ENCODE data around the gene ZNF777. TPM values are rescaled to one million over a fixed set of nuclear protein-coding genes. Genes with fewer than 3 reads are reported as not detected.

ZNF777 gene
- total and polyA plus RNA-seq, 2 donors from 2014 or later, result 8.2 to 12.9 TPM

DNA sequence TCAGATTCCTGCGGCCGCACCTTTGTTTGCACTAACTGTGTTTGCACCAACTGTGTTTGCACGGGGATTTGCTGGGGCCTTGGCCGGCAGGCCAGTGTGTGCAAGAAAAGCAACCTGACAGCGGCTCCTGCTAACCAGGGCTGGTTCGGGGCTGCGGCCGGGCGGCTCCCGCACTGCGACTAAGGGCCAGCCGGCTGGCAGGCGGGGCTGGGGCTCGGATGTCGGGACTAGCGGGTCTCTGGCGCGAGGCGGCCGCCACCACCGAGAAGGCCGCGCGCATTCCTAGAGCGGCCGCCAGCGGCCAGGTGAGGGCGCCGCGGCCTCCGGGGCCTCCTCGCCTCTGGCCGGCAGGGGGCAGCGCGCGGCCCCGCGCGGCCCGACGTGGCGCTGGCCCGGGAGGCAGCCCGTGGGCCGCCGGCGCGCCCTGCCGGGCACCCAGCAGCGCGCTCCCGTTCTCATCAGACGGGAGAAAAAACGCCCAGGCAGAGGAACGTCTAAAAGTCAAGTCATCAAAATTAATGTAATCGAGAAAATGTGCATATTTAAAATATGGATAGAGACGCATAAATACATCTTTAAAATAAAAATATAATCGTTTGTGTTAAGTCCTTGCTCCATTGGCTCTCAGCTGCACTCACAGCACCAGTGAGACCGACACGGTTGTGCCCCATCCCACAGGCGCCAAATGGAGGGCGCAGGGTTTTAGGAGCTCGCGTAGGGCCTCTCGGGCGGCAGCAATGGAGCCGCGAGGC is 38.5 kb downstream of the ZNF777 start:
- DNase-seq, result peak; percentile 83 to 91 (median 86)
- peak overlapping the region in 2 of 3 donors; percentile 18 to 58 for H3K9ac ChIP-seq (ENCODE audit: low read length in 3 of 3)

GRCh38 chr7:149420006-149420405 is 40.9 kb downstream of the ZNF777 start:
- intact Hi-C loops (cut with DNase I), result no loop called here
- no peak for FAIRE-seq
- TF ChIP-seq CTCF (IDR thresholded peaks at IDR 0.05; ENCODE audit: borderline replicate concordance, extremely low read depth, insufficient read depth), result no peak

More for the DNA sequence above, 38.5 kb downstream of the ZNF777 start:
- peak overlapping the region; percentile 44 to 66 (median 52) for H3K4me3 ChIP-seq (ENCODE audit: low read length in 3 of 3)
- H3K27ac ChIP-seq (ENCODE audit: low read depth in 2 of 2, low read length in 2 of 2), result no peak overlapping the region
- peak; percentile 65 for TF ChIP-seq CTCF (IDR thresholded peaks at IDR 0.05; ENCODE audit: borderline replicate concordance, extremely low read depth, insufficient read depth)
- no peaks in the 10 kb centered on the region for H3K27me3 ChIP-seq (ENCODE audit: control insufficient read depth, insufficient read depth, low read length)
- H3K4me1 ChIP-seq (ENCODE audit: control insufficient read depth in 2 of 3, insufficient read depth in 2 of 3, low read depth in 1 of 3, low read length in 3 of 3), result no peaks in the 10 kb centered on the region
- H3K36me3 ChIP-seq (ENCODE audit: control insufficient read depth in 2 of 3, insufficient read depth in 3 of 3, low read length in 3 of 3), result no peaks in the 10 kb centered on the region
- intact Hi-C loops (cut with DNase I), result no loop called here
- FAIRE-seq, result no peak
- no peaks in the 10 kb centered on the region for H3K9me3 ChIP-seq (ENCODE audit: control insufficient read depth in 2 of 3, insufficient read depth in 1 of 3, low read length in 3 of 3)

GRCh38 chr7:149415391-149416071 is 45.3 kb downstream of the ZNF777 start:
- TF ChIP-seq CTCF (IDR thresholded peaks at IDR 0.05; ENCODE audit: borderline replicate concordance, extremely low read depth, insufficient read depth), result no peak

More at GRCh38 chr7:149420006-149420405, 40.9 kb downstream of the ZNF777 start:
- no peak overlapping the region for H3K9ac ChIP-seq (ENCODE audit: low read length in 3 of 3)
- H3K4me3 ChIP-seq (ENCODE audit: low read length in 3 of 3), result no peak overlapping the region
- no peaks in the 10 kb centered on the region for H3K4me1 ChIP-seq (ENCODE audit: control insufficient read depth in 2 of 3, insufficient read depth in 2 of 3, low read depth in 1 of 3, low read length in 3 of 3)
- H3K36me3 ChIP-seq (ENCODE audit: control insufficient read depth in 2 of 3, insufficient read depth in 3 of 3, low read length in 3 of 3), result no peaks in the 10 kb centered on the region
- H3K27me3 ChIP-seq (ENCODE audit: control insufficient read depth, insufficient read depth, low read length), result no peaks in the 10 kb centered on the region
- DNase-seq, result no peak
- H3K9me3 ChIP-seq (ENCODE audit: control insufficient read depth in 2 of 3, insufficient read depth in 1 of 3, low read length in 3 of 3), result no peaks in the 10 kb centered on the region
- no peak overlapping the region for H3K27ac ChIP-seq (ENCODE audit: low read depth in 2 of 2, low read length in 2 of 2)

More at GRCh38 chr7:149415391-149416071, 45.3 kb downstream of the ZNF777 start:
- intact Hi-C loops (cut with DNase I), result no loop called here
- DNase-seq, result peak in 1 of 5 donors; percentile 17
- FAIRE-seq, result no peak
- H3K9me3 ChIP-seq (ENCODE audit: control insufficient read depth in 2 of 3, insufficient read depth in 1 of 3, low read length in 3 of 3), result no peaks in the 10 kb centered on the region
- H3K36me3 ChIP-seq (ENCODE audit: control insufficient read depth in 2 of 3, insufficient read depth in 3 of 3, low read length in 3 of 3), result no peaks in the 10 kb centered on the region
- H3K4me3 ChIP-seq (ENCODE audit: low read length in 3 of 3), result peak overlapping the region; percentile 33 to 58 (median 53)
- no peak overlapping the region for H3K9ac ChIP-seq (ENCODE audit: low read length in 3 of 3)
- H3K27ac ChIP-seq (ENCODE audit: low read depth in 2 of 2, low read length in 2 of 2), result no peak overlapping the region
- no peaks in the 10 kb centered on the region for H3K27me3 ChIP-seq (ENCODE audit: control insufficient read depth, insufficient read depth, low read length)
- H3K4me1 ChIP-seq (ENCODE audit: control insufficient read depth in 2 of 3, insufficient read depth in 2 of 3, low read depth in 1 of 3, low read length in 3 of 3), result peaks cover 0 to 2% (median 0%) of the 10 kb centered on the region in 3 donors

Measured in kidney (tissue), 14 donors.